NCI-H748 (cell line): ENCODE measurements around the gene DNAAF5.

ENCODE experiments used
- DNase-seq: peaks from one replicate; lab custom pipeline; 2025; ENCODE audit not compliant: unreplicated experiment; lab: John Stamatoyannopoulos, UW

Gene DNAAF5

GRCh38 chr7:726084-726853 is at the start of gene DNAAF5:
DNAAF5 (plus strand) TSS chr7:726699; CDS start chr7:726721, 22 bp downstream.
- peak; percentile 91 for DNase-seq

DNA sequence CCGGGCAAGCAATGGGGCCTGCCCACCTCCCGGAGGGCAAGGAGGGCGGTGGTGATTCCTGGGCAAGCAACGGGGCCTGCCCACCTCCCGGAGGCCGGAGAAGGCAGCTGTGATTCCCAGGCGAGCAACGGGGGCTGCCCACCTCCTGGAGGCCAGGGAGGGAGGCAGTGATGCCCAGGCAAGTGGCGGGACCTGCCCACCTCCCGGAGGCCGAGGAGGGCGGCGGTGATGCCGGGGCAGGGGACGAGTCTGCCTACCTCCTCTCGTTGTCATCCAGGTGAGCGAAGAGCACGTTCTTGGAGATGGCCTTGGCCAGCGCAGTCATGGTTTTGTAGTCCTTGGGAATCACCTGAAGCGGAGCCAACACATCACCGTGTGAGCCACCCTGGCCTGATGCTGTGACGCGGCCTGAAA is 49.5 kb upstream of the DNAAF5 start:
- no peak for DNase-seq

DNA sequence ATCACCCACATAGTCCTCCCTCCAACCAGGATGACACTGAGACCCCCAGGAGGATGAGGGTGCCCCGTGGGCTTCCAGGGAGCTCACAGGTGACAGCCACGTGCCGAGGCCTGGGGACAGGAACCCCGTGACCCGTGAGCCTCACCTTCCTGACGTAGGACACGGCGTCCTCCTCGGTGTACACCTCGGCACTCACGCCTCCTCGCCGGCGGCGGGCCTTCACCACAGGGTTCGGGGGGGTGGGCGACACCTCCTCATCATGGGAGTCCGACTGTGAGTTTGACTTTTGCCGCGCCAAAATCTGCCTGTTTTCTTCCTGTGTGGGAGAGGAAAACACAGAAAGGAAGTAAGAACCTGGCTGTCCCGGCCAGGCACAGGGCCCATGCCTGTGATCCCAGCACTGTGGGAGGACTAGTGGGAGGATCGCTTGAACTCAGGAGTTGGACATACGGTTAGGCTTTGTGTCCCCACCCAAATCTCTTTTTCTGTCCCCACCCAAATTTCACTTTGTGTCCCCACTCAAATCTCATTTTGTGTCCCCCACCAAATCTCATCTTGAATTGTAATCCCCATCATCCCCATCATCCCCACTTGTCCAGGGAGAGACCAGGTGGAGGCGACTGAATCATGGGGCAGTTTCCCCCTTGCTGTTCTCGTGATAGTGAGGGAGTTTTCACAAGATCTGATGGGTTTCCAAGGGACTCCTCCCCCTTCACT is 45.9 kb upstream of the DNAAF5 start:
- no peak for DNase-seq

GRCh38 chr7:681551-682307 is 44.8 kb upstream of the DNAAF5 start:
- no peak for DNase-seq

- no peak for DNase-seq
Measured at GRCh38 chr7:682810-683209, 43.7 kb upstream of the DNAAF5 start.

DNA sequence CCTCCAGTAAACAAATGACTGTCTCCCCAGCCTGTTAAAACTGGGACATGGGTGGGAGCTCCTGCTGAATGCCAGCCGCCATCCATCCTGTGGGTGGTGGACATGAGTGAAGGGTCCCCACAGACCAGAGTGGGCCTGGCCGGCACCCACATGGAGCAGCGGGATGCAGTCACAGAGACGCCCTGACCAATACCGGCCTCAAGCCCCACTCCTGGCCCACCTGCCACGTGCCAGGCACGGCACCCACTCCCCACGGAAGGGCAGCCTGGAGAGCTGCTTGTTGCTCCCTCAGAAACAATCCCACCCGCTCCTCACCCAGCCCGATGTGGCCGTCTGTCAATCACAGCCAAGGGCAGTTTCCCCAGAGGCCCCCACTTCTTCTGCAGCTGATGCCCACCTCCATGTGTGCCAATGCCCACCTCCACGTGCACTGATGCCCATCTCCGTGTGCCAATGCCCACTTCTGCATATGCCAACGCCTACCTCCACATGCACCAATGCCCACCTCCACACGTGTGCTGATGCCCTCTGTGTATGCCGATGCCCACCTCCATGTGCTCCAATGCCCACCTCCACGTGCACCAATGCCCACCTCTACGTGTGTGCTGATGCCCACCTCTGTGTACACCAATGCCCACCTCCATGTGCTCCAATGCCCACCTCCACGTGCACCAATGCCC is 42.8 kb upstream of the DNAAF5 start:
- DNase-seq, result no peak

GRCh38 chr7:684416-684815 is 42.1 kb upstream of the DNAAF5 start:
- no peak for DNase-seq

DNA sequence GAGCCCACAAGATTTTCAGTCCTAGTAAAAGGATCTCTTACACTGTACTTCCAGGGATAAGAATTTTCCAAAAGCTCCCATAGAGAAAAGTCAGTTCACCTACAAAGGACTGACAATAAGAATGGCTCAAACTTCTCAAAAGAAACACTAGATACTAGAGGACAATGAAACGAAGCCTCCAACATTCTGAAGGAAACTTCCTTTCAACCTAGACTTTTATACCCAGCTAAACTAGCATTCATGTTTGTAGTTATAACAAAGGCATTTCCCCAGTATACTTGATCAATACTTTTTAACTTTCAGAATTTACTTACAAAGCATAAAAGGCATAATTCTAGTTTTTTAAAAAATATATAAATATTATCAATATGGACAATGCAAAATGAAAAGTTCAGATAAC is 41.0 kb upstream of the DNAAF5 start:
- no peak for DNase-seq

- no peak for DNase-seq
Measured at GRCh38 chr7:690478-691360, 35.8 kb upstream of the DNAAF5 start.

DNA sequence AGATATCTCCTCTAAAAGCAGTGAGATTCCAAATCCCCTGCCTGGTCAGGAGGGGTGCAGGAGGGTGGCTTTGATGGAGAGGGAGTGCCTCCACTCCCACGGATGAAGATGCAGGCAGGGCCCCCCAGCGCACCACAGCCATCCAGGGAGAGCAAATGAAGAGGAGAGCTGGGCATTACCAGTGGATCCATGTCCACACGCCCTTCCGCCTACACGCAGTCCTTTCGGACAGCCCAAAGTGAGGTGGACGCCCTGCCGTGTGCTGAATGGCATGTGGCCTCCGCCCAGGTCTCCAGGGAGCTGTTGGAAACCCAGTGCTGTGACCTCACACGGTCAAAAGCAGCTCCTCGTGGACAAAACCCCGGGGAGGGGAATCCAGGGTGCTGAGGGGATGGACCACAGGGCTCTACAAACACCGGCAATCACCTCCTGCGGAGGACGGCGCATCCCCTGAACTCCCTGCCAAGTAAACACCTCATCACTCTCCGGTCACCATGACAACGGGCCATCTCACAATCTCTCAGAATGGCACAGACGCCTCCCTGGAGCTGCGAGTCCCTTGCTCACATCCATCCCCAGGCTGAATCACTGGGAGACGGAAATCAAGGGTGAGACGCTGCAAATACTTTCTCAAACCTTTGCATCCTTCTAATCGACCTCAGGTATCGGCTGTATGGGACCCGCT is 35.0 kb upstream of the DNAAF5 start:
- DNase-seq, result peak; percentile 50

DNA sequence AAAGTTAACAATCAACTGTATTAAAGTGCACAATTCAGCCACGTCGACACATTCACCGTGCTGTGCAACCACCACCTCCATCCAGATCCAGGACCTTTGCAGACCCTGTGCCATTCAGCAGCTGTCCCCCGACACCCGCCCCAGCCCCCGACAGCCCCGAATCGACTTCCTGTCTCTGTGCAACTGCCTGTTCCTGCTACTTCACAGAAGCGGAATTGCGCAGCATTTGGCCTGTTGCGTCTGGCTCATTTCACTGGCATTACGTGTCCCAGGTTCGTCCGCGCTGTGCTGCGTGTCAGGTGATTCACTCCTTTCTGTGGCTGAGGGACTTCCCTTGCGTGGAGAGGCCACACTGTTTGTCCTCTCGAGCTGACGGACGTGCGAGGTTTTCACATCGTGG is 33.2 kb upstream of the DNAAF5 start:
- DNase-seq, result no peak

GRCh38 chr7:696426-696811 is 30.1 kb upstream of the DNAAF5 start:
- no peak for DNase-seq

GRCh38 chr7:696812-697551 is 29.5 kb upstream of the DNAAF5 start:
- no peak for DNase-seq

DNA sequence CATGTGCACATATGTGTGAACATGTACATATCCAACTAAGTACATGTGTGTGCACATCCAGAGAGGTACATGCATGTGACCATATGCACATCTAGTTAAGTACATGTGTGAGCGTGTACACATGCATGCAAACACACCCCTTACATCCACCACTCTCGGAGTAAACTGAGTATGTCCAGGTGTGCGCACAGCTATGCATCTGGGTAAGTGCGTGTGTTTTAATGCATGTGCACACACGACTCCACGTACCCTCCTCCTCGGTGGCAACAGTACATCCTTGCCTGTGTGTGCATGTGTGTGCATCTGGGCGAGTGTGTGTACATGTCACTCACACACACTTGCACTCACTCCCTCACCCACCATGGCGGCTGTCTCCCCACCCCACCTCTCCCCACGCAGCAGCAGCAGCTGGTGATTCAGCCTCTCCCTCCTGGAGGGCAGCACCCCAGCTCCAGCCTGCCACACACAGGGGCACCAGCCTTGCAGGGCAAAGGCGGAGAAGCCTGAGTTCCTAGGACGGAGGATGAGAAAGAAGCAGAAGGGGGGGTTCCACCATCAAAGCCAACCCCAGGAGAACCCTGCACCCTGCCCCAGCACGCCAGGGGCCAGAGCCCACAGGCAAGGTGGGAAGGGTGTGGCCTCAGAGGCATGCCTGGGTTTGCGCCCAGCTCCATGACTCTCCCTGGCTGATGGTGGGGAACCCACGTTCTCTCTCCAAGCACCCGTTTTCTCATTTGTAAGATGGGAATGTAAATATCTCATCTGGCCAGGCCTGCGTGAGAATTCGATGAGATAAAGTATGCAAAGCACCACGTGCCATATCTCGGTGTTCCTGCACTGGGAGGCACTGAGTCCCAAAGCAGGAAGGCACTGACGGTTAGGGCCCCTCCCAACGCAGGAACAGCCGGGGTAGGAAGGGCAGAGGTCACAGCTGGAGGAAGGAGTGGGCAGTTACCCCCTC is 27.7 kb upstream of the DNAAF5 start:
- no peak for DNase-seq

DNA sequence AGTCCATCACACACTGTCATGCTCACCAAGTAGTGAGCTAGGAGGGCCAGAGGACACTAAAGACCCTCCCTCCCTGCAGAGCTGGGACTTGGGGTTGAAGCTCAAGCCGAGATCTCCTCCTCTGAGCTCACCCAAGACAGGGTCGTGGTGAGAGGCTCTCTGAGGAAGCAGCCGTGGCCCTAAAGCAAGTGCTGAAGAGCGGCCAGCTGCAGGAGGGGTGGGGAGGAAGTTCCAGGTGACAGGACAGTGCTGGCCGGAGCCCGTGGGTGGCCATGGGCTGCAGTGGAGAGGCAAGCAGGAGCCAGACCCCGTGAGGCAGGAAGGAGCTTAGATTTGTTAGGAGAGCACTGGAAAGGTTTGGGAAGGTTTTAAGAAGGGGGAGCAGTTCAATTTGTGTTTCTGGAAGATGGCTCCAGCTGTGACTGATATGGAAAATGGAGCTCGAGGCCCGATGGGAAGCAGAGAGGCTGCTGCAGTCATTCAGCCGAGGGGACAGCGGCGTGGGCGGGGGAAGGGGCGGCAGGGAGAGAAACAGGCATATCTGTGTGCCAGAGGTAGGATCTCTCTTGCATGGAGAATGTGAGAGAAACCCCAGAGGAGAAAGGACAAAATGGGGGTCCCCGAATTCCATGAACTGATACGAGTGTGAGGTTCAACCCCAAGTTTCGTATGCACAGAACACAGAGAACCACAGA is 26.9 kb upstream of the DNAAF5 start:
- no peak for DNase-seq

DNA sequence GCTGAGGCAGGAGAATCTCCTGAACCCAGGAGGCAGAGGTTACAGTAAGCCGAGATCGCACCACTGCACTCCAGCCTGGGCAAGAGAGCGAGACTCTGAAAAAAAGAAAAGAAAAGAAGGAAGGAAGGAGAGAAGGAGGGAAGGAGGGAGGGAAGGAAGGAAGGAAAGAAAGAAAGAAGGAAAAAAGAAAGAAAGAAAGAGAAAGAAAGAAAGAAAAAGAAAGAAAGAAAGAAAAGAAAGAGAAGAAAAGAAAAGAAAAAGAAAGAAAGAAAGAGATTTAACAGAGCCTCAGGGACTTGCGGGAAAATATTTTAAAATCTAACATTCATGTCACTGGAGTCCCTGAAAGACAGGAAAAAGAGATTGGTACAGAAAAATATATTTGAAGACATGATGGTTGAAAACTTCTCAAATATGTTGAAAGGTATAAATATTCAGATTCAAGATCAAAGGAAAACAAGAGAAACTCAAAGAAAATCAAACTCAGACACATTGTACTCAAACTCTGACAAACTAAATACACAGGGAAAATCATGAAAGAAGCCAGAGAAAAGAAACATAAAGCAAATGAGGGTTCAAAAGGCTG is 25.3 kb upstream of the DNAAF5 start:
- no peak for DNase-seq

DNA sequence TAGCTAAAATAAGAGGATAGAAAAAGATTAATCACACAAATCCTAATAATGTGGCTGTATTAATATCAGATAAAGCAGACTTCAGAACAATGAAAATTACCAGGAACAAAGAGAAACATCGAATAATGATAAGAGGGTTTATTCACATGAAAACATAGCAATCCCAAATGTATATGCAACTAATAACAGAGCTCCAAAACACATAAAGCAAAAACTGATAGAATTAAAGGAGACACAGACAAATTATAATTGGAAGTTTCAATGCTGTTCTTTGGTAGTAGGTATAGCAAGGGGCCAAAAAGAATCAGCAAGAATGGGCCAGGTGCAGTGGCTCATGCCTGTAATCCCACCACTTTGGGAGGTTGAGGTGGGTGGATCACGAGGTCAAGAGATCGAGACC is 23.4 kb upstream of the DNAAF5 start:
- DNase-seq, result no peak
